Panc1 (cell line): Measurements from ENCODE around the gene KRT6A. TPM values are rescaled to one million over a fixed set of nuclear protein-coding genes. Genes with fewer than 3 reads are reported as not detected.

ENCODE experiments used
- ATAC-seq: fragments of 200-7000 bp; cut with Tn5 transposase; 2 replicates; pipeline ENCODE4 v1.9.1; 2020; ENCODE audit warnings: mild to moderate bottlenecking, moderate library complexity
- BruUV-seq: library from RNA; stranded (reverse); fragments of 400-500 nt; replicated peaks from 2 replicates; lab custom pipeline; 2021; lab: Mats Ljungman, UMichigan
- CTCF ChIA-PET: fragments of 300-600 bp; sonication (Branson Sonifier 250); formaldehyde crosslinking; loops from one replicate; lab custom pipeline; 2022; ENCODE audit warnings: antibody characterized with exemption; lab: Charles Lee
- POLR2A ChIA-PET: fragments of 300-600 bp; sonication (Branson Sonifier 250); formaldehyde crosslinking; loops from one replicate; lab custom pipeline; 2022; ENCODE audit warnings: antibody characterized with exemption; lab: Charles Lee
- DNase-seq: peaks from one replicate; pipeline ENCODE4 v3.0.0-alpha.2; 2010; ENCODE audit warnings: low read depth, low spot score
- H3K27ac ChIP-seq: 2 replicates; pipeline ENCODE4 v1.5.1; 2011; ENCODE audit warnings: mild to moderate bottlenecking, low read length, inconsistent platforms
- H3K27me3 ChIP-seq: fragments of 200-500 bp; sonication (Bioruptor generic); 2 replicates; pipeline ENCODE4 v1.6.0; 2014; ENCODE audit warnings: low read length, inconsistent platforms; ENCODE audit not compliant: control insufficient read depth, insufficient read depth
- H3K36me3 ChIP-seq: fragments of 200-500 bp; sonication (Bioruptor generic); 2 replicates; pipeline ENCODE4 v1.5.1; 2014; ENCODE audit warnings: inconsistent platforms, mild to moderate bottlenecking, low read length, moderate library complexity; ENCODE audit not compliant: control insufficient read depth, insufficient read depth
- H3K4me1 ChIP-seq: 2 replicates; pipeline ENCODE4 v1.5.1; 2011; ENCODE audit warnings: inconsistent platforms, mild to moderate bottlenecking, low read length, moderate library complexity; ENCODE audit not compliant: control insufficient read depth, insufficient read depth
- H3K4me3 ChIP-seq, 2 experiments: 2 replicates each; pipeline ENCODE4 v1.5.1; 2011 to 2012; ENCODE audit warnings: low read depth in 2 of 2, low read length in 2 of 2, mild to moderate bottlenecking in 2 of 2, inconsistent platforms in 1 of 2, moderate library complexity in 1 of 2
- H3K9me3 ChIP-seq: fragments of 200-500 bp; sonication (Bioruptor generic); 2 replicates; pipeline ENCODE4 v1.5.1; 2014; ENCODE audit warnings: low read depth, mild to moderate bottlenecking, inconsistent platforms, low read length, moderate library complexity; ENCODE audit not compliant: control insufficient read depth, insufficient read depth
- CTCF ChIP-seq: fragments of 450-650 bp; IDR thresholded peaks from 2 replicates; pipeline ENCODE4 v1.5.1; 2017; ENCODE audit warnings: mild to moderate bottlenecking
- POLR2AphosphoS5 ChIP-seq: IDR thresholded peaks from 2 replicates; pipeline ENCODE4 v1.6.1; 2012; ENCODE audit warnings: mild to moderate bottlenecking, low read depth, low read length, moderate library complexity
- SIN3A ChIP-seq: IDR thresholded peaks from 2 replicates; pipeline ENCODE4 v1.6.1; 2012; ENCODE audit warnings: low read depth, mild to moderate bottlenecking, low read length, moderate library complexity, borderline replicate concordance; ENCODE audit not compliant: insufficient read depth
- TCF7L2 ChIP-seq: IDR thresholded peaks from 2 replicates; pipeline ENCODE4 v1.6.1; 2011; ENCODE audit warnings: mild to moderate bottlenecking, low read depth, low read length, inconsistent platforms
- in situ Hi-C: cut with HindIII; loops from 2 replicates; pipeline ENCODE4 v1.10.0; 2016; ENCODE audit warnings: low sequenced_read_pairs, low pct_unique_long_range_greater_than_20kb
- intact Hi-C: fragments of 100-400 bp; cut with micrococcal nuclease; formaldehyde crosslinking; loops from one replicate; pipeline ENCODE4 v1.10.0; 2022; ENCODE audit not compliant: unreplicated experiment
- total RNA-seq: library from RNA; stranded (reverse); gene quantifications from one replicate; pipeline ENCODE4 v1.2.1, GENCODE V29; 2021; ENCODE audit not compliant: unreplicated experiment
- TF ChIP-seq, protein P1 (sequence below), 2 experiments: IDR thresholded peaks; 2 replicates each; pipeline ENCODE4 v1.6.1; 2011 to 2012; ENCODE audit warnings: low read depth in 2 of 2, control low read depth in 1 of 2, low read length in 1 of 2, mild to moderate bottlenecking in 1 of 2, moderate library complexity in 1 of 2; ENCODE audit not compliant: insufficient read depth in 1 of 2

The KRT6A gene
- total RNA-seq, 1 experiment from 2014 or later = not detected

GRCh38 chr12:52515319-52515646, 22.2 kb upstream of the KRT6A start:
- DNase-seq = no peak
- no peak for ATAC-seq
- ChIA-PET POLR2A (no interaction called here), CTCF (no interaction called here)
- intact Hi-C loops (no loop called here), in situ Hi-C loops (no loop called here)
- Histone ChIP-seq H3K36me3 (no peaks in the 10 kb centered on the region), H3K4me3 (no peak overlapping the region), H3K27ac (no peak overlapping the region), H3K9me3 (peaks cover 4% of the 10 kb centered on the region; the same call in 1 of the 2 replicates), H3K4me1 (no peaks in the 10 kb centered on the region), H3K27me3 (no peaks in the 10 kb centered on the region)
- TF ChIP-seq SIN3A (no peak), POLR2AphosphoS5 (no peak), CTCF (no peak), TCF7L2 (no peak)
- TF ChIP-seq, protein P1, sequence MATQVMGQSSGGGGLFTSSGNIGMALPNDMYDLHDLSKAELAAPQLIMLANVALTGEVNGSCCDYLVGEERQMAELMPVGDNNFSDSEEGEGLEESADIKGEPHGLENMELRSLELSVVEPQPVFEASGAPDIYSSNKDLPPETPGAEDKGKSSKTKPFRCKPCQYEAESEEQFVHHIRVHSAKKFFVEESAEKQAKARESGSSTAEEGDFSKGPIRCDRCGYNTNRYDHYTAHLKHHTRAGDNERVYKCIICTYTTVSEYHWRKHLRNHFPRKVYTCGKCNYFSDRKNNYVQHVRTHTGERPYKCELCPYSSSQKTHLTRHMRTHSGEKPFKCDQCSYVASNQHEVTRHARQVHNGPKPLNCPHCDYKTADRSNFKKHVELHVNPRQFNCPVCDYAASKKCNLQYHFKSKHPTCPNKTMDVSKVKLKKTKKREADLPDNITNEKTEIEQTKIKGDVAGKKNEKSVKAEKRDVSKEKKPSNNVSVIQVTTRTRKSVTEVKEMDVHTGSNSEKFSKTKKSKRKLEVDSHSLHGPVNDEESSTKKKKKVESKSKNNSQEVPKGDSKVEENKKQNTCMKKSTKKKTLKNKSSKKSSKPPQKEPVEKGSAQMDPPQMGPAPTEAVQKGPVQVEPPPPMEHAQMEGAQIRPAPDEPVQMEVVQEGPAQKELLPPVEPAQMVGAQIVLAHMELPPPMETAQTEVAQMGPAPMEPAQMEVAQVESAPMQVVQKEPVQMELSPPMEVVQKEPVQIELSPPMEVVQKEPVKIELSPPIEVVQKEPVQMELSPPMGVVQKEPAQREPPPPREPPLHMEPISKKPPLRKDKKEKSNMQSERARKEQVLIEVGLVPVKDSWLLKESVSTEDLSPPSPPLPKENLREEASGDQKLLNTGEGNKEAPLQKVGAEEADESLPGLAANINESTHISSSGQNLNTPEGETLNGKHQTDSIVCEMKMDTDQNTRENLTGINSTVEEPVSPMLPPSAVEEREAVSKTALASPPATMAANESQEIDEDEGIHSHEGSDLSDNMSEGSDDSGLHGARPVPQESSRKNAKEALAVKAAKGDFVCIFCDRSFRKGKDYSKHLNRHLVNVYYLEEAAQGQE (IDR thresholded peaks at IDR 0.05; ENCODE audit: insufficient read depth in 1 of 2, low read depth in 2 of 2, low read length in 1 of 2) = no peak
- BruUV-seq = no TSS peak

- no peaks in the 10 kb centered on the region for H3K36me3 ChIP-seq
- ChIA-PET CTCF (no interaction called here), POLR2A (no interaction called here)
- peaks cover 4% of the 10 kb centered on the region; the same call in 1 of the 2 replicates for H3K9me3 ChIP-seq
- intact Hi-C loops = no loop called here
- in situ Hi-C loops = no loop called here
- no TSS peak for BruUV-seq
- ATAC-seq (no peak), DNase-seq (no peak)
- TF ChIP-seq TCF7L2 = no peak
- TF ChIP-seq CTCF = no peak
- TF ChIP-seq, protein P1 (IDR thresholded peaks at IDR 0.05; ENCODE audit: insufficient read depth in 1 of 2, low read depth in 2 of 2, low read length in 1 of 2) = no peak
- TF ChIP-seq POLR2AphosphoS5 = no peak
- H3K4me3 ChIP-seq = no peak overlapping the region
- H3K4me1 ChIP-seq = no peaks in the 10 kb centered on the region
- no peaks in the 10 kb centered on the region for H3K27me3 ChIP-seq
- H3K27ac ChIP-seq = no peak overlapping the region
These were observed 21.6 kb upstream of the KRT6A start for GRCh38 chr12:52514471-52515318.
